NB4 (cell line): ENCODE data around the gene OBP2B.

Experiments used
- POLR2A ChIP-seq: IDR thresholded peaks from 2 replicates; pipeline ENCODE4 v1.6.1; 2011; ENCODE audit warnings: mild to moderate bottlenecking; ENCODE audit not compliant: insufficient read length; ENCODE audit errors: extremely low read depth
- TF ChIP-seq, protein P1 (sequence below): IDR thresholded peaks from one replicate; pipeline ENCODE4 v1.5.1; 2012; ENCODE audit warnings: low read depth, low read length

DNA sequence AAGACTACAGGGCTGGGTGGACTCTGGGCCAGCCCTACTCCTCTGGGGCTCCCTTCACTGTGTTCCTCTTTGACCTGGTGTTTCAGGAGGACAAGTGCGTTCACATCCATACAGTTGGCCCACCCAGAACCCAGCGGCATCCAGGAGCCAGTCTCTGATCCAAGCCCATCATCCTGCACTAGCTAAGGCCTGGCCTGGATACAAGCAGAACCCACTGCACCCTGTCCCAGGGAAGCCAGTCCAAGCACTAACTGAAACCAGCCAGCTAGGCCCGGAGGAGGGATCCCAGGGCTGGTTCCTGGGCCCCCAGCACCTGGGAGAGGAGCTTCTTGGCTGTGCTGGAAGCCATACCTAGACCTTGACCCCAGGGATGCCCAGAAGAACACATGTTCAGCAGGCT lies 41.3 kb downstream of the OBP2B start:
- TF ChIP-seq, protein P1, sequence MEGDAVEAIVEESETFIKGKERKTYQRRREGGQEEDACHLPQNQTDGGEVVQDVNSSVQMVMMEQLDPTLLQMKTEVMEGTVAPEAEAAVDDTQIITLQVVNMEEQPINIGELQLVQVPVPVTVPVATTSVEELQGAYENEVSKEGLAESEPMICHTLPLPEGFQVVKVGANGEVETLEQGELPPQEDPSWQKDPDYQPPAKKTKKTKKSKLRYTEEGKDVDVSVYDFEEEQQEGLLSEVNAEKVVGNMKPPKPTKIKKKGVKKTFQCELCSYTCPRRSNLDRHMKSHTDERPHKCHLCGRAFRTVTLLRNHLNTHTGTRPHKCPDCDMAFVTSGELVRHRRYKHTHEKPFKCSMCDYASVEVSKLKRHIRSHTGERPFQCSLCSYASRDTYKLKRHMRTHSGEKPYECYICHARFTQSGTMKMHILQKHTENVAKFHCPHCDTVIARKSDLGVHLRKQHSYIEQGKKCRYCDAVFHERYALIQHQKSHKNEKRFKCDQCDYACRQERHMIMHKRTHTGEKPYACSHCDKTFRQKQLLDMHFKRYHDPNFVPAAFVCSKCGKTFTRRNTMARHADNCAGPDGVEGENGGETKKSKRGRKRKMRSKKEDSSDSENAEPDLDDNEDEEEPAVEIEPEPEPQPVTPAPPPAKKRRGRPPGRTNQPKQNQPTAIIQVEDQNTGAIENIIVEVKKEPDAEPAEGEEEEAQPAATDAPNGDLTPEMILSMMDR: no peak
- TF ChIP-seq POLR2A: no peak
